Measurements from ENCODE around the gene SARM1.
"Not testable (repeated sequence)": the region's sequence is repeated elsewhere in the genome, so short reads cannot be mapped to it uniquely, and the experiment has no call there.

Gene SARM1

GRCh38 chr17:28371245-28372202 is at the start of gene SARM1:
Gene SARM1, plus strand, starts transcription at chr17:28371694. Its CDS starts 339 bp downstream, at chr17:28372033.
- peak in 2 of 3 donors; percentile 40 to 60 for DNase-seq

- DNase-seq: no peak
These were observed 47.2 kb upstream of the SARM1 start for GRCh38 chr17:28324267-28324745.

GRCh38 chr17:28324781-28325180 is 46.7 kb upstream of the SARM1 start:
- DNase-seq: peak; percentile 48 to 70 (median 66)

GRCh38 chr17:28325211-28325610 is 46.3 kb upstream of the SARM1 start:
- no peak for DNase-seq

GRCh38 chr17:28326114-28326513 is 45.4 kb upstream of the SARM1 start:
- DNase-seq: no peak

GRCh38 chr17:28327031-28327607 is 44.4 kb upstream of the SARM1 start:
- DNase-seq: no peak

GRCh38 chr17:28327709-28328108 is 43.8 kb upstream of the SARM1 start:
- DNase-seq: no peak

- DNase-seq: no peak
These were observed 43.2 kb upstream of the SARM1 start for GRCh38 chr17:28328325-28328724.

GRCh38 chr17:28330671-28331070 is 40.8 kb upstream of the SARM1 start:
- DNase-seq: no peak

- DNase-seq: no peak
These were observed 39.5 kb upstream of the SARM1 start for GRCh38 chr17:28331891-28332420.

- no peak for DNase-seq
These were observed 38.3 kb upstream of the SARM1 start for GRCh38 chr17:28333083-28333746.

- peak; percentile 36 to 60 (median 43) for DNase-seq
These were observed 37.3 kb upstream of the SARM1 start for GRCh38 chr17:28334171-28334570.

GRCh38 chr17:28334666-28335200 is 36.8 kb upstream of the SARM1 start:
- no peak for DNase-seq

GRCh38 chr17:28335201-28335958 is 36.1 kb upstream of the SARM1 start, which contains the start of the genes IFT20 and TNFAIP1:
Gene IFT20, minus strand, starts transcription at chr17:28335472. Its CDS starts 3,487 bp downstream, at chr17:28331985.
Gene TNFAIP1, plus strand, starts transcription at chr17:28335761. Its CDS starts 3,761 bp downstream, at chr17:28339522.
- DNase-seq: peak; percentile 99 to 100 (median 99)

GRCh38 chr17:28335959-28336871 is 35.3 kb upstream of the SARM1 start:
- peak; percentile 67 to 81 (median 73) for DNase-seq

GRCh38 chr17:28338056-28338768 is 33.3 kb upstream of the SARM1 start:
- no peak for DNase-seq

GRCh38 chr17:28338769-28339212 is 32.7 kb upstream of the SARM1 start:
- not testable (repeated sequence) for DNase-seq

GRCh38 chr17:28339431-28339830 is 32.1 kb upstream of the SARM1 start:
- DNase-seq: no peak

GRCh38 chr17:28340374-28340773 is 31.1 kb upstream of the SARM1 start:
- DNase-seq: no peak

GRCh38 chr17:28341516-28341915 is 30.0 kb upstream of the SARM1 start:
- no peak for DNase-seq

Data from suppressor macrophage treated with lipopolysaccharide for 1 hour (primary cell).